ENCODE data around the gene RPGRIP1.

GRCh38 chr14:21240417-21240816 lies 39.5 kb upstream of the RPGRIP1 start:
- no peak for TF ChIP-seq RFX5 (IDR thresholded peaks at IDR 0.05; ENCODE audit: low read depth, low read length)
- TF ChIP-seq RAD21 (IDR thresholded peaks at IDR 0.05; ENCODE audit: low read length): no peak
- TF ChIP-seq MAFK (IDR thresholded peaks at IDR 0.05; ENCODE audit: low read depth, low read length): no peak
- TF ChIP-seq CTCF (conservative IDR thresholded peaks at IDR 0.05; ENCODE audit: low read depth, low read length): no peak
- TF ChIP-seq POLR2A (IDR thresholded peaks at IDR 0.05; ENCODE audit: low read depth, low read length): no peak
- TF ChIP-seq USF2 (IDR thresholded peaks at IDR 0.05; ENCODE audit: low read depth, low read length): no peak

Measured in IMR-90 (cell line).